ENCODE measurements around the gene IMMP2L. TPM values are rescaled to one million over a fixed set of nuclear protein-coding genes. Genes with fewer than 3 reads are reported as not detected.

The IMMP2L gene
- total and polyA plus RNA-seq, 2 of the 8 experiments (the other 6 are each of a cell fraction or from before 2014, with no cell fraction given): 2.3 to 10.1 TPM

- no peak for TF ChIP-seq CHD7 (IDR thresholded peaks at IDR 0.05; ENCODE audit: insufficient replicate concordance, low read length)
- no peak for TF ChIP-seq TBP (IDR thresholded peaks at IDR 0.05; ENCODE audit: low read depth, low read length)
- TF ChIP-seq EP300 (IDR thresholded peaks at IDR 0.05; ENCODE audit: borderline replicate concordance in 1 of 2, low read depth in 2 of 2, low read length in 2 of 2): no peak
- no peak for TF ChIP-seq TAF7 (optimal IDR thresholded peaks at IDR 0.05; ENCODE audit: borderline replicate concordance, low read depth, low read length)
- no peak for TF ChIP-seq TEAD4 (IDR thresholded peaks at IDR 0.05; ENCODE audit: low read depth, low read length)
- no peak for TF ChIP-seq GABPA (IDR thresholded peaks at IDR 0.05; ENCODE audit: borderline replicate concordance, insufficient read depth, low read length)
- no peak for TF ChIP-seq GTF2F1 (IDR thresholded peaks at IDR 0.05; ENCODE audit: borderline replicate concordance, low read depth, low read length)
- no peak for TF ChIP-seq SP2 (IDR thresholded peaks at IDR 0.05; ENCODE audit: low read length)
- no peak for TF ChIP-seq ASH2L (IDR thresholded peaks at IDR 0.05; ENCODE audit: low read length)
- TF ChIP-seq CHD2 (IDR thresholded peaks at IDR 0.05; ENCODE audit: low read length): no peak
- TF ChIP-seq TCF12 (IDR thresholded peaks at IDR 0.05; ENCODE audit: low read depth, low read length): no peak
- TF ChIP-seq MAFK (IDR thresholded peaks at IDR 0.05; ENCODE audit: low read depth, low read length): no peak
Observed at GRCh38 chr7:111042842-111043241, 519.5 kb downstream of the IMMP2L start (continued).

All from H1 (cell line).